Glutamatergic neuron (in vitro differentiated cells): ENCODE data around the gene EML2. TPM values are rescaled to one million over a fixed set of nuclear protein-coding genes. Genes with fewer than 3 reads are reported as not detected.

Source experiments
- DNase-seq: peaks from one replicate; pipeline ENCODE4 v3.0.0; 2022
- H3K27ac Mint-ChIP-seq: one replicate; pipeline ENCODE4 v1.8.0; 2020; ENCODE audit warnings: mild to moderate bottlenecking, mixed read lengths, inconsistent platforms; ENCODE audit not compliant: unreplicated experiment
- H3K27me3 Mint-ChIP-seq: one replicate; pipeline ENCODE4 v1.8.0; 2020; ENCODE audit warnings: mild to moderate bottlenecking, moderate library complexity, mixed read lengths, inconsistent platforms; ENCODE audit not compliant: unreplicated experiment
- H3K36me3 Mint-ChIP-seq: one replicate; pipeline ENCODE4 v1.8.0; 2020; ENCODE audit warnings: mild to moderate bottlenecking, mixed read lengths, inconsistent platforms; ENCODE audit not compliant: unreplicated experiment
- H3K4me1 Mint-ChIP-seq: one replicate; pipeline ENCODE4 v1.8.0; 2020; ENCODE audit warnings: mild to moderate bottlenecking, low read depth, mixed read lengths, inconsistent platforms; ENCODE audit not compliant: unreplicated experiment
- H3K4me3 Mint-ChIP-seq: one replicate; pipeline ENCODE4 v1.8.0; 2020; ENCODE audit warnings: mild to moderate bottlenecking, mixed read lengths, inconsistent platforms; ENCODE audit not compliant: unreplicated experiment
- H3K9me3 Mint-ChIP-seq: one replicate; pipeline ENCODE4 v1.8.0; 2020; ENCODE audit warnings: mild to moderate bottlenecking, moderate library complexity, mixed read lengths, inconsistent platforms; ENCODE audit not compliant: unreplicated experiment
- total RNA-seq: library from RNA; stranded (reverse); fragmentation: NEBNext Ultra II Directional; extraction: Animal tissue kit (Norgen Biotek cat#: 25700); gene quantifications from one replicate; pipeline ENCODE4 v1.2.1, GENCODE V29; 2021; ENCODE audit not compliant: unreplicated experiment
- TF ChIP-seq, protein P1 (sequence below): fragments of 200-600 bp; sonication (generic); IDR thresholded peaks from one replicate; pipeline ENCODE4 v1.5.0; 2021; ENCODE audit not compliant: partially characterized antibody, unreplicated experiment

Gene EML2
- total RNA-seq, 1 donor from 2014 or later = 53.2 TPM

DNA sequence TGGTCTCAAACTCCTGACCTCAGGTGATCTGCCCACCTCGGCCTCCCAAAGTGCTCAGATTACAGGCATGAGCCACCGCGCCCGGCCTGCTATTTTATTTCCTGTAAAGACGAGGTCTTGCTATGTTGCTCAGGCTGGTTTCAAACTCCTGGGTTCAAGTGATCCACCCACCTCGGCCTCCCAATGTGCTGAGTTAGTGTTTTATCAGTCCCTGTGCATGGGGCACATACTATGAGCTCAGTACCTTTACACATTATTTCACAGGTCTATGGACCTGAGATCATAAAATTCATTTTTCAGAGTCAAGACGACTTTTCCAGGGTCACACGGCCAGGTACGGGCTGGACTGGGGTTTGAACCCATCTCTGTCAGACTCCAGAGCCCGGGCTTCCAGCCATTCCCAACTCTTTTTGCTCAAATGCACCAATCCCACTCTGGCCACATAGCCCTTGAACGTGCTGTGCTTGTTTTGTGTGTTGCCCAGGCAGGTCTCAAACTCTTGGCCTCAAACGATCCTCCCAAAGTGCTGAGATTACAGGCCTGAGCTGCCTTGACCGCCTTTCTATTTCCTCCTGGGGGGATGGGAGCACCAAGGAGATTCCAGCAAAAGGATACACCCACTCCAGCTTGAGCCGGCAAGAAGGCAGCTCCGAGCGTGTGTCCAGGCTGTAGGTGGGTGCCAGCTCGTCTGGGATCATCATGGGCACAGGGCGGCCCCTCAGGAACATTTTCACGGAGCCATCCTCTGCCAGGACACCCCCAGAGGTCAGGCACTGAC, 1.1 kb downstream of the EML2 start:
- peaks cover 8% of the 10 kb centered on the region for H3K36me3 Mint-ChIP-seq
- no peak overlapping the region for H3K27ac Mint-ChIP-seq
- H3K27me3 Mint-ChIP-seq = peaks cover 6% of the 10 kb centered on the region
- H3K4me1 Mint-ChIP-seq = peaks cover 13% of the 10 kb centered on the region
- TF ChIP-seq, protein P1, sequence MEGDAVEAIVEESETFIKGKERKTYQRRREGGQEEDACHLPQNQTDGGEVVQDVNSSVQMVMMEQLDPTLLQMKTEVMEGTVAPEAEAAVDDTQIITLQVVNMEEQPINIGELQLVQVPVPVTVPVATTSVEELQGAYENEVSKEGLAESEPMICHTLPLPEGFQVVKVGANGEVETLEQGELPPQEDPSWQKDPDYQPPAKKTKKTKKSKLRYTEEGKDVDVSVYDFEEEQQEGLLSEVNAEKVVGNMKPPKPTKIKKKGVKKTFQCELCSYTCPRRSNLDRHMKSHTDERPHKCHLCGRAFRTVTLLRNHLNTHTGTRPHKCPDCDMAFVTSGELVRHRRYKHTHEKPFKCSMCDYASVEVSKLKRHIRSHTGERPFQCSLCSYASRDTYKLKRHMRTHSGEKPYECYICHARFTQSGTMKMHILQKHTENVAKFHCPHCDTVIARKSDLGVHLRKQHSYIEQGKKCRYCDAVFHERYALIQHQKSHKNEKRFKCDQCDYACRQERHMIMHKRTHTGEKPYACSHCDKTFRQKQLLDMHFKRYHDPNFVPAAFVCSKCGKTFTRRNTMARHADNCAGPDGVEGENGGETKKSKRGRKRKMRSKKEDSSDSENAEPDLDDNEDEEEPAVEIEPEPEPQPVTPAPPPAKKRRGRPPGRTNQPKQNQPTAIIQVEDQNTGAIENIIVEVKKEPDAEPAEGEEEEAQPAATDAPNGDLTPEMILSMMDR = no peak
- peak overlapping the region; percentile 88 for H3K4me3 Mint-ChIP-seq
- no peak for DNase-seq
- peaks cover 5% of the 10 kb centered on the region for H3K9me3 Mint-ChIP-seq

- Mint-ChIP-seq H3K4me1 (peaks cover 16% of the 10 kb centered on the region), H3K4me3 (no peak overlapping the region), H3K9me3 (peaks cover 5% of the 10 kb centered on the region), H3K27ac (no peak overlapping the region), H3K27me3 (peaks cover 4% of the 10 kb centered on the region), H3K36me3 (peaks cover 8% of the 10 kb centered on the region)
- TF ChIP-seq, protein P1 = no peak
- no peak for DNase-seq
These were observed 2.3 kb downstream of the EML2 start for GRCh38 chr19:45636902-45637301.

GRCh38 chr19:45636275-45636674, 2.9 kb downstream of the EML2 start:
- Mint-ChIP-seq H3K27me3 (peaks cover 3% of the 10 kb centered on the region), H3K9me3 (peaks cover 5% of the 10 kb centered on the region), H3K4me1 (peaks cover 12% of the 10 kb centered on the region), H3K36me3 (peaks cover 6% of the 10 kb centered on the region), H3K4me3 (no peak overlapping the region), H3K27ac (no peak overlapping the region)
- no peak for DNase-seq
- TF ChIP-seq, protein P1 = no peak

- TF ChIP-seq, protein P1 = no peak
- no peaks in the 10 kb centered on the region for H3K36me3 Mint-ChIP-seq
- no peaks in the 10 kb centered on the region for H3K27me3 Mint-ChIP-seq
- no peak overlapping the region for H3K27ac Mint-ChIP-seq
- H3K4me3 Mint-ChIP-seq = peak overlapping the region; percentile 55
- H3K4me1 Mint-ChIP-seq = peaks cover 4% of the 10 kb centered on the region
- peak; percentile 86 for DNase-seq
- no peaks in the 10 kb centered on the region for H3K9me3 Mint-ChIP-seq
These were observed 6.6 kb downstream of the EML2 start for GRCh38 chr19:45632468-45633196.

DNA sequence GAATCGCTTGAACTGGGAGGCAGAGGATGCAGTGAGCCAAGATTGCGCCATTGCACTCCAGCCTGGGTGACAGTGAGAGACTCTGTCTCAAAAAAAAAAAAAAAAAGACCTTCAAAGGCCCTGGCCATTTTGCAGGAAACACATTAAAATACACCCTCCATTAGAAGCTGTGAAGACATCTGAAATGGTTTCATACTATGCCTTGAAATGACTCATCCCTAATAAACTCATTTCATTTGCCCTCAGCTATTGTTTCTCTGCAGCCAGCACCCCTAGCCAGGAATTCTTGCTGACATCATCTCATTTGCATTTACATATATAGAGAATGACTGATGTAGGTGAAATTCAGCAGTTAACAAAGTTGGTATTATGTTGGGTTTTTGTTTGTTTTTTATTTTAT, 8.7 kb downstream of the EML2 start:
- H3K4me3 Mint-ChIP-seq = no peak overlapping the region
- no peak for DNase-seq
- TF ChIP-seq, protein P1 = no peak
- H3K9me3 Mint-ChIP-seq = peaks cover 2% of the 10 kb centered on the region
- H3K36me3 Mint-ChIP-seq = no peaks in the 10 kb centered on the region
- peaks cover 4% of the 10 kb centered on the region for H3K4me1 Mint-ChIP-seq
- no peaks in the 10 kb centered on the region for H3K27me3 Mint-ChIP-seq
- no peak overlapping the region for H3K27ac Mint-ChIP-seq
